Suprapubic skin (tissue), 4 donors: ENCODE data around the gene ANKS1A. TPM values are rescaled to one million over a fixed set of nuclear protein-coding genes. Genes with fewer than 3 reads are reported as not detected.

ENCODE experiments used
- DNase-seq, 2 donors: peaks; one replicate each; pipeline ENCODE4 v3.0.0-alpha.2; 2019; ENCODE audit warnings: low spot score in 2 of 2
- H3K27ac ChIP-seq: fragments of 200-600 bp; sonication (generic); one replicate; pipeline ENCODE4 v1.5.1; 2019
- H3K27me3 ChIP-seq: fragments of 200-600 bp; sonication (generic); one replicate; pipeline ENCODE4 v1.5.1; 2019
- H3K36me3 ChIP-seq: fragments of 200-600 bp; sonication (generic); one replicate; pipeline ENCODE4 v1.5.1; 2019
- H3K4me1 ChIP-seq: fragments of 200-600 bp; sonication (generic); one replicate; pipeline ENCODE4 v1.5.1; 2019
- H3K4me3 ChIP-seq: fragments of 200-600 bp; sonication (generic); one replicate; pipeline ENCODE4 v1.5.1; 2019; ENCODE audit warnings: mild to moderate bottlenecking
- H3K9me3 ChIP-seq: fragments of 200-600 bp; sonication (generic); one replicate; pipeline ENCODE4 v1.5.1; 2019
- EP300 ChIP-seq: sonication (generic); formaldehyde crosslinking; IDR thresholded peaks from one replicate; pipeline ENCODE4 v1.6.1; 2017; ENCODE audit warnings: antibody characterized with exemption
- POLR2A ChIP-seq, 2 donors: fragments of 450-650 bp; IDR thresholded peaks; one replicate each; pipeline ENCODE4 v1.6.1; 2017; ENCODE audit warnings: antibody characterized with exemption in 2 of 2, mild to moderate bottlenecking in 2 of 2, moderate library complexity in 2 of 2
- POLR2AphosphoS5 ChIP-seq, 3 donors: sonication (generic); formaldehyde crosslinking; IDR thresholded peaks; one replicate each; pipeline ENCODE4 v1.6.1; 2017; ENCODE audit warnings: antibody characterized with exemption in 3 of 3
- WGBS: methylation state at CpG from one replicate; pipeline ENCODE4 v1.1.5; 2018; 5-methylcytosine and 5-hydroxymethylcytosine counted together
- total RNA-seq, 4 donors: library from RNA; depleted of rRNA; stranded (reverse); fragments of >200 nt; gene quantifications; one replicate each; pipeline ENCODE4 v1.1.0, GENCODE V29; 2016
- TF ChIP-seq, protein P1 (sequence below), 2 donors: fragments of 200-600 bp in 1 of 2; fragments of 450-650 bp in 1 of 2; sonication (generic) in 1 of 2; IDR thresholded peaks; one replicate each; pipeline ENCODE4 v1.5.1; 2016 to 2019; ENCODE audit warnings: antibody characterized with exemption in 2 of 2, mild to moderate bottlenecking in 1 of 2, moderate library complexity in 1 of 2

The ANKS1A gene
- total RNA-seq, 4 donors from 2014 or later = 24.7 to 34.6 (median 30.5) TPM

DNA sequence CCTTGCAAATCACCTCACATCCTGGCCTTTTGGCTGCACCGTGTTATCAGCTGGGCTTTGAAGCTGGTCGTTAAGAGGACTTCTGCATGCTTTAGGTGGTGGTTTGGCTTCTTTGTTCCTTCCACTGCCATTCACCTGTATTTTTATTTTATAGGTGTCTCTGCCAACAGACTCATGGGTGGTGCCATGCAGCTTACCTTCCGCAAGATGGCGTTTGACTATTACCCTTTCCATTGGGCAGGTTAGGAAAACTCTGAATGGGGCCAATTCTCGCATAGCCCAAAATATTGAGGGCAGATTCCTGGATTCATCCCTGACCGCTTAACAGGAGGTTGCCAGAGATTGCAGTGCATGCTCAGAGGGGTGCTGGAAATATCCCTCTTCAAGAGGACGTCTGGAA, 33.6 kb upstream of the ANKS1A start:
- 87% methylated on average over 7 of the region's 7 CpGs for WGBS
- H3K36me3 ChIP-seq = peaks cover 66% of the 10 kb centered on the region

DNA sequence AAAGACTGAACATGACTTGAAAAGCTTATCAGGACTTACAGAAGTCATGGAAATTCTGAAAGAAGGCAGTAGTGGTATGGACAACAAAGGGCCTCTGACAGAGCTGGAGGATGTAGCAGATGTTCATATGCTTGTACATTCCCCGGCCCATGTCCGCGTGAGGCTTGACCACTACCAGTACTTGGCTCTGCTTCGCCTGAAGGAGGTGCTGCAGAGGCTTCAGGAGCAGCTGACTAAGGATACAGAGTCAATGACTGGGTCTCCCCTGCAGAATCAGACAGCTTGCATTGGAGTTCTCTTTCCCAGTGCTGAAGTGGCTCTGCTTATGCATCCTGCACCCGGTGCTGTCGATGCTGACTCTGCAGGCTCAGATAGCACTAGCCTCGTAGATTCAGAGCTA, 30.4 kb upstream of the ANKS1A start:
- no peaks in the 10 kb centered on the region for H3K4me1 ChIP-seq
- H3K27me3 ChIP-seq = no peaks in the 10 kb centered on the region
- no peak overlapping the region for H3K4me3 ChIP-seq
- DNase-seq = no peak
- H3K36me3 ChIP-seq = peaks cover 55% of the 10 kb centered on the region
- H3K27ac ChIP-seq = no peak overlapping the region
- TF ChIP-seq EP300 (no peak), POLR2A (IDR thresholded peaks at IDR 0.05) (no peak), POLR2AphosphoS5 (IDR thresholded peaks at IDR 0.05) (no peak)
- TF ChIP-seq, protein P1, sequence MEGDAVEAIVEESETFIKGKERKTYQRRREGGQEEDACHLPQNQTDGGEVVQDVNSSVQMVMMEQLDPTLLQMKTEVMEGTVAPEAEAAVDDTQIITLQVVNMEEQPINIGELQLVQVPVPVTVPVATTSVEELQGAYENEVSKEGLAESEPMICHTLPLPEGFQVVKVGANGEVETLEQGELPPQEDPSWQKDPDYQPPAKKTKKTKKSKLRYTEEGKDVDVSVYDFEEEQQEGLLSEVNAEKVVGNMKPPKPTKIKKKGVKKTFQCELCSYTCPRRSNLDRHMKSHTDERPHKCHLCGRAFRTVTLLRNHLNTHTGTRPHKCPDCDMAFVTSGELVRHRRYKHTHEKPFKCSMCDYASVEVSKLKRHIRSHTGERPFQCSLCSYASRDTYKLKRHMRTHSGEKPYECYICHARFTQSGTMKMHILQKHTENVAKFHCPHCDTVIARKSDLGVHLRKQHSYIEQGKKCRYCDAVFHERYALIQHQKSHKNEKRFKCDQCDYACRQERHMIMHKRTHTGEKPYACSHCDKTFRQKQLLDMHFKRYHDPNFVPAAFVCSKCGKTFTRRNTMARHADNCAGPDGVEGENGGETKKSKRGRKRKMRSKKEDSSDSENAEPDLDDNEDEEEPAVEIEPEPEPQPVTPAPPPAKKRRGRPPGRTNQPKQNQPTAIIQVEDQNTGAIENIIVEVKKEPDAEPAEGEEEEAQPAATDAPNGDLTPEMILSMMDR (IDR thresholded peaks at IDR 0.05) = no peak
- no peaks in the 10 kb centered on the region for H3K9me3 ChIP-seq
- WGBS = 89% methylated on average over 5 of the region's 7 CpGs

More for the DNA sequence above, 33.6 kb upstream of the ANKS1A start:
- H3K27me3 ChIP-seq = no peaks in the 10 kb centered on the region
- H3K27ac ChIP-seq = no peak overlapping the region
- TF ChIP-seq, protein P1 (IDR thresholded peaks at IDR 0.05) = no peak
- no peak for TF ChIP-seq POLR2AphosphoS5 (IDR thresholded peaks at IDR 0.05)
- TF ChIP-seq EP300 = no peak
- no peak for TF ChIP-seq POLR2A (IDR thresholded peaks at IDR 0.05)
- no peak for DNase-seq
- H3K4me1 ChIP-seq = no peaks in the 10 kb centered on the region
- no peak overlapping the region for H3K4me3 ChIP-seq
- H3K9me3 ChIP-seq = no peaks in the 10 kb centered on the region

DNA sequence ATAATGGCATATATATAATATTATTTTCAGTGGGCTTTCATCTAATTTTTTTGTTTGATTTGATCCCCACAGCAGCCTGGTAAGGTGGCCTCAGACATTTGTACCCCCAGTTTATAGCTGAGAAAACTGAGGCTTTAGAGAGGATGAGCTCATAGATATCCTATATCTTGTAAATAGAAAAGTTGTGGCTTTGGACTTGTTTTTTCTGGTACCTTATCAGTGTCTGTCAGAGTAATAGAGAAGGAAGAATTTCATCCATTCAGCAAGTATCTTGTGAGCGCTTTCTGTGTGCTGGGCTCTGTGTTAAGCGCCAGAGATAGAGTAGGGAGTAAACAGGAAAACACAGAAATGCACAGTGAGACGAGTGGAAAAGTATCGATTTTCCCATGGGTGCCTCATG, 29.1 kb upstream of the ANKS1A start:
- no peak for DNase-seq
- H3K4me3 ChIP-seq = no peak overlapping the region
- 92% methylated on average over 4 of the region's 4 CpGs for WGBS
- no peaks in the 10 kb centered on the region for H3K9me3 ChIP-seq
- no peak overlapping the region for H3K27ac ChIP-seq
- peaks cover 55% of the 10 kb centered on the region for H3K36me3 ChIP-seq
- no peaks in the 10 kb centered on the region for H3K4me1 ChIP-seq
- no peaks in the 10 kb centered on the region for H3K27me3 ChIP-seq
- TF ChIP-seq, protein P1 (IDR thresholded peaks at IDR 0.05) = no peak
- no peak for TF ChIP-seq EP300

DNA sequence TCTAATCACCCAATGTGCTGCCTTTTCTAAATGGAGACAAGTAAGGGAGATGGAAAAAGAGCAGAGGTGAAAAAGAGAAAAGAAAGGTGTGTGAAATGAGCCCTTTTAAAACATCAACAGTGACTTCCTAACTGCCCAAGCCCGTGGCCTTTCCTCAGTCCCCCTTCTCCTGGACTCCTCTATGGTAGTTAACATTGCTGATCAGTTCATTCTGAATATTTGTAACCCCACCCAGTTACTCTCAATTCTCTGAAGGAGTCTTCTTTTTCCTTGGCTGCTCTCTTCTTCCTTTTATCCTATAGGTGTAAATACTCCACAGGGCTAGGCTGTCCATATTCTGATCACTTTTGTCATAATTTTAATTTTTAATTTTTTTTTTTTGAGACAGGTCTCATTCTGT, 28.3 kb upstream of the ANKS1A start:
- TF ChIP-seq EP300 (no peak), POLR2AphosphoS5 (IDR thresholded peaks at IDR 0.05) (no peak), POLR2A (IDR thresholded peaks at IDR 0.05) (no peak)
- TF ChIP-seq, protein P1 (IDR thresholded peaks at IDR 0.05) = no peak
- no peak for DNase-seq
- H3K27ac ChIP-seq = no peak overlapping the region
- H3K9me3 ChIP-seq = no peaks in the 10 kb centered on the region
- 96% methylated on average over 1 of the region's 1 CpG for WGBS
- H3K36me3 ChIP-seq = peaks cover 48% of the 10 kb centered on the region
- H3K4me3 ChIP-seq = no peak overlapping the region
- no peaks in the 10 kb centered on the region for H3K4me1 ChIP-seq
- no peaks in the 10 kb centered on the region for H3K27me3 ChIP-seq

DNA sequence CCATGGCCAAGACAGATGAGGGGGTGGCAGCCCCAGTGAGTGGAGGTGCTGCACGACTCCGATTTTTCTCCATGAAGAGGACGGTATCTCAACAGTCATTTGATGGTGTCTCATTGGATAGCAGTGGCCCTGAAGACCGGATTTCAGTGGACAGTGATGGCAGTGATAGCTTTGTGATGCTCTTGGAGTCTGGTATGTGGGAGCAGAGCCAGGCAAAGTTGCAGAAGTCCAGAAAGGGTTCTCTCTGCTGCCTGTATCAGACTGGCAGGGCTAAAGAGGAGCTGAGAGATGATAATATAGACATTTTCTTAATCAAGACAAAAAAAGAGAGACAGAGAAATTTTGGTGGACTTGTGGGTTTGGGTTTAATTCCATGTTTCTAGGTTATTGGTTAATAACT, 25.0 kb upstream of the ANKS1A start:
- DNase-seq = no peak
- no peaks in the 10 kb centered on the region for H3K27me3 ChIP-seq
- H3K36me3 ChIP-seq = peaks cover 28% of the 10 kb centered on the region
- no peak overlapping the region for H3K27ac ChIP-seq
- no peak overlapping the region for H3K4me3 ChIP-seq
- H3K4me1 ChIP-seq = no peaks in the 10 kb centered on the region
- WGBS = 81% methylated on average over 4 of the region's 4 CpGs
- no peaks in the 10 kb centered on the region for H3K9me3 ChIP-seq
- TF ChIP-seq POLR2A (IDR thresholded peaks at IDR 0.05) = no peak
- TF ChIP-seq EP300 = no peak
- no peak for TF ChIP-seq POLR2AphosphoS5 (IDR thresholded peaks at IDR 0.05)
- TF ChIP-seq, protein P1 (IDR thresholded peaks at IDR 0.05) = no peak
